Subcutaneous adipose tissue (tissue), 4 donors: ENCODE measurements around the gene JARID2. TPM values are rescaled to one million over a fixed set of nuclear protein-coding genes. Genes with fewer than 3 reads are reported as not detected.

Experiments used
- CTCF ChIP-seq: fragments of 450-650 bp; IDR thresholded peaks from one replicate; pipeline ENCODE4 v1.5.1; 2016; ENCODE audit warnings: low read depth, mild to moderate bottlenecking, control low read depth, antibody characterized with exemption, moderate library complexity
- total RNA-seq, 4 donors: library from RNA; depleted of rRNA; stranded (reverse); fragments of >200 nt; gene quantifications; one replicate each; pipeline ENCODE4 v1.1.0, GENCODE V29; 2016

Gene JARID2
- total RNA-seq, 4 donors from 2014 or later: 9.8 to 17.2 (median 12.1) TPM

GRCh38 chr6:15410752-15411151, 164.9 kb downstream of the JARID2 start:
- TF ChIP-seq CTCF: no peak

GRCh38 chr6:15411766-15412165, 165.9 kb downstream of the JARID2 start:
- no peak for TF ChIP-seq CTCF

GRCh38 chr6:15412767-15413166, 166.9 kb downstream of the JARID2 start:
- TF ChIP-seq CTCF: no peak

- TF ChIP-seq CTCF: no peak
Observed at GRCh38 chr6:15413466-15414234, 167.8 kb downstream of the JARID2 start.

- no peak for TF ChIP-seq CTCF
Observed at GRCh38 chr6:15414235-15414612, 168.4 kb downstream of the JARID2 start.

- TF ChIP-seq CTCF: no peak
Observed at GRCh38 chr6:15416932-15417509, 171.2 kb downstream of the JARID2 start.

- TF ChIP-seq CTCF: no peak
Observed at GRCh38 chr6:15417811-15418210, 171.9 kb downstream of the JARID2 start.
